H9 (cell line): ENCODE data around the gene CTNNBL1. TPM values are rescaled to one million over a fixed set of nuclear protein-coding genes. Genes with fewer than 3 reads are reported as not detected.

Source experiments
- DNase-seq: peaks from one replicate; pipeline ENCODE4 v3.0.0-alpha.2; 2017
- H2AFZ ChIP-seq: one replicate; pipeline ENCODE4 v1.6.1; 2013; ENCODE audit warnings: mild to moderate bottlenecking, low read length, control low read depth, moderate library complexity
- H2AK5ac ChIP-seq: 2 replicates; pipeline ENCODE4 v1.6.1; 2013; ENCODE audit warnings: low read length, control low read depth, mixed read lengths; ENCODE audit not compliant: insufficient read length
- H2BK120ac ChIP-seq: one replicate; pipeline ENCODE4 v1.6.1; 2013; ENCODE audit warnings: low read depth, mild to moderate bottlenecking, low read length, control low read depth, inconsistent platforms; ENCODE audit not compliant: poor library complexity, severe bottlenecking
- H2BK12ac ChIP-seq: 2 replicates; pipeline ENCODE4 v1.6.1; 2013; ENCODE audit warnings: low read length, control low read depth, mixed read lengths, low read depth; ENCODE audit not compliant: insufficient read length
- H2BK15ac ChIP-seq: 2 replicates; pipeline ENCODE4 v1.6.1; 2013; ENCODE audit warnings: low read depth, low read length, control low read depth
- H2BK20ac ChIP-seq: one replicate; pipeline ENCODE4 v1.6.1; 2013; ENCODE audit warnings: low read depth, mild to moderate bottlenecking, low read length, control low read depth, inconsistent platforms; ENCODE audit not compliant: poor library complexity, severe bottlenecking
- H2BK5ac ChIP-seq: 2 replicates; pipeline ENCODE4 v1.6.1; 2013; ENCODE audit warnings: low read length, control low read depth, mixed read lengths; ENCODE audit not compliant: insufficient read length
- H3K14ac ChIP-seq: 2 replicates; pipeline ENCODE4 v1.6.1; 2013; ENCODE audit warnings: low read length, control low read depth; ENCODE audit not compliant: insufficient read depth
- H3K18ac ChIP-seq: 2 replicates; pipeline ENCODE4 v1.6.1; 2013; ENCODE audit warnings: low read depth, mild to moderate bottlenecking, mixed read lengths, low read length, control low read depth; ENCODE audit not compliant: insufficient read length
- H3K23ac ChIP-seq: 2 replicates; pipeline ENCODE4 v1.6.1; 2013; ENCODE audit warnings: low read length, control low read depth, mixed read lengths, low read depth; ENCODE audit not compliant: insufficient read length
- H3K23me2 ChIP-seq: 2 replicates; pipeline ENCODE4 v1.6.1; 2013; ENCODE audit warnings: low read depth, mild to moderate bottlenecking, mixed read lengths, low read length, control low read depth; ENCODE audit not compliant: insufficient read length, poor library complexity, severe bottlenecking
- H3K27ac ChIP-seq: 2 replicates; pipeline ENCODE4 v1.5.1; 2013; ENCODE audit warnings: low read length, control low read depth, mixed read lengths, low read depth; ENCODE audit not compliant: insufficient read length
- H3K27me3 ChIP-seq: 2 replicates; pipeline ENCODE4 v1.6.1; 2013; ENCODE audit warnings: low read length, control low read depth, inconsistent platforms; ENCODE audit not compliant: insufficient read depth
- H3K4ac ChIP-seq: 2 replicates; pipeline ENCODE4 v1.6.1; 2013; ENCODE audit warnings: low read depth, mild to moderate bottlenecking, control low read depth, inconsistent platforms, low read length, moderate library complexity
- H3K4me1 ChIP-seq: 2 replicates; pipeline ENCODE4 v1.6.1; 2013; ENCODE audit warnings: low read length, control low read depth, inconsistent platforms; ENCODE audit not compliant: insufficient read depth
- H3K4me2 ChIP-seq: 2 replicates; pipeline ENCODE4 v1.6.1; 2013; ENCODE audit warnings: low read length, control low read depth, mixed read lengths; ENCODE audit not compliant: insufficient read length, insufficient read depth
- H3K56ac ChIP-seq: 2 replicates; pipeline ENCODE4 v1.6.1; 2013; ENCODE audit warnings: low read depth, mild to moderate bottlenecking, mixed read lengths, low read length, control low read depth; ENCODE audit not compliant: insufficient read length
- H3K79me1 ChIP-seq: 2 replicates; pipeline ENCODE4 v1.6.1; 2013; ENCODE audit warnings: low read depth, mild to moderate bottlenecking, moderate library complexity, low read length, control low read depth, inconsistent platforms; ENCODE audit not compliant: insufficient read depth, poor library complexity, severe bottlenecking
- H3K79me2 ChIP-seq: 2 replicates; pipeline ENCODE4 v1.6.1; 2013; ENCODE audit warnings: low read length, control low read depth, inconsistent platforms; ENCODE audit not compliant: insufficient read depth
- H3K9ac ChIP-seq: 2 replicates; pipeline ENCODE4 v1.6.1; 2013; ENCODE audit warnings: low read length, control low read depth, mixed read lengths; ENCODE audit not compliant: insufficient read length; ENCODE audit errors: extremely low read depth
- H3K9me3 ChIP-seq: one replicate; pipeline ENCODE4 v1.6.1; 2013; ENCODE audit warnings: low read depth, low read length, inconsistent platforms; ENCODE audit not compliant: control insufficient read depth
- H3T11ph ChIP-seq: one replicate; pipeline ENCODE4 v1.6.1; 2013; ENCODE audit warnings: mild to moderate bottlenecking, low read length, control low read depth, inconsistent platforms
- H4K20me1 ChIP-seq: one replicate; pipeline ENCODE4 v1.6.1; 2013; ENCODE audit not compliant: control insufficient read depth, insufficient read length, insufficient read depth
- H4K5ac ChIP-seq: 2 replicates; pipeline ENCODE4 v1.6.1; 2013; ENCODE audit warnings: low read depth, mild to moderate bottlenecking, mixed read lengths, low read length, control low read depth; ENCODE audit not compliant: insufficient read length
- H4K8ac ChIP-seq: replicated peaks from 2 replicates; pipeline ENCODE4 v1.6.1; 2013; ENCODE audit warnings: low read length, control low read depth, mixed read lengths, low read depth; ENCODE audit not compliant: insufficient read length
- H4K91ac ChIP-seq: 2 replicates; pipeline ENCODE4 v1.6.1; 2013; ENCODE audit warnings: low read depth, mild to moderate bottlenecking, moderate library complexity, mixed read lengths, low read length, control low read depth; ENCODE audit not compliant: insufficient read length
- H3K27ac Mint-ChIP-seq, 3 experiments: 2 replicates in 2 of 3; 3 replicates in 1 of 3; pipeline ENCODE4 v1.8.0; 2020 to 2021; ENCODE audit warnings: mixed read lengths in 3 of 3, mild to moderate bottlenecking in 1 of 3, moderate library complexity in 1 of 3
- H3K27me3 Mint-ChIP-seq: 2 replicates; pipeline ENCODE4 v1.8.0; 2021; ENCODE audit warnings: low read depth, mild to moderate bottlenecking, moderate library complexity, mixed read lengths
- H3K36me3 Mint-ChIP-seq, 3 experiments: 2 replicates in 2 of 3; 3 replicates in 1 of 3; pipeline ENCODE4 v1.8.0; 2020 to 2021; ENCODE audit warnings: low read depth in 3 of 3, mixed read lengths in 3 of 3; ENCODE audit not compliant: insufficient read depth in 1 of 3
- H3K4me1 Mint-ChIP-seq, 2 experiments: 2 replicates each; pipeline ENCODE4 v1.8.0; 2020; ENCODE audit warnings: mixed read lengths in 2 of 2
- H3K4me3 Mint-ChIP-seq, 2 experiments: 2 replicates in 1 of 2; 3 replicates in 1 of 2; pipeline ENCODE4 v1.8.0; 2020 to 2021; ENCODE audit warnings: mild to moderate bottlenecking in 2 of 2, mixed read lengths in 2 of 2, moderate library complexity in 1 of 2
- H3K9me3 Mint-ChIP-seq, 2 experiments: 2 replicates in 1 of 2; 3 replicates in 1 of 2; pipeline ENCODE4 v1.8.0; 2020; ENCODE audit warnings: mild to moderate bottlenecking in 2 of 2, mixed read lengths in 2 of 2, moderate library complexity in 1 of 2
- WGBS: extraction: QIAGEN DNeasy Blood & Tissue Kit; methylation state at CpG from one replicate; pipeline ENCODE4 v1.1.7; 2013; ENCODE audit warnings: missing lambda C conversion rate, low lambda C conversion rate, mixed read lengths; ENCODE audit not compliant: insufficient read length; ENCODE audit errors: extremely low coverage; 5-methylcytosine and 5-hydroxymethylcytosine counted together
- total RNA-seq: library from RNA; stranded (reverse); gene quantifications from 2 replicates; pipeline ENCODE4 v1.2.1, GENCODE V29; 2021
- TF ChIP-seq, protein P1 (sequence below): fragments of 200-600 bp; sonication (generic); conservative IDR thresholded peaks from 3 replicates; pipeline ENCODE4 v1.8.0; 2021; ENCODE audit warnings: antibody characterized with exemption, mild to moderate bottlenecking

Gene CTNNBL1
- total RNA-seq, 1 experiment from 2014 or later, result 67.2 TPM

DNA sequence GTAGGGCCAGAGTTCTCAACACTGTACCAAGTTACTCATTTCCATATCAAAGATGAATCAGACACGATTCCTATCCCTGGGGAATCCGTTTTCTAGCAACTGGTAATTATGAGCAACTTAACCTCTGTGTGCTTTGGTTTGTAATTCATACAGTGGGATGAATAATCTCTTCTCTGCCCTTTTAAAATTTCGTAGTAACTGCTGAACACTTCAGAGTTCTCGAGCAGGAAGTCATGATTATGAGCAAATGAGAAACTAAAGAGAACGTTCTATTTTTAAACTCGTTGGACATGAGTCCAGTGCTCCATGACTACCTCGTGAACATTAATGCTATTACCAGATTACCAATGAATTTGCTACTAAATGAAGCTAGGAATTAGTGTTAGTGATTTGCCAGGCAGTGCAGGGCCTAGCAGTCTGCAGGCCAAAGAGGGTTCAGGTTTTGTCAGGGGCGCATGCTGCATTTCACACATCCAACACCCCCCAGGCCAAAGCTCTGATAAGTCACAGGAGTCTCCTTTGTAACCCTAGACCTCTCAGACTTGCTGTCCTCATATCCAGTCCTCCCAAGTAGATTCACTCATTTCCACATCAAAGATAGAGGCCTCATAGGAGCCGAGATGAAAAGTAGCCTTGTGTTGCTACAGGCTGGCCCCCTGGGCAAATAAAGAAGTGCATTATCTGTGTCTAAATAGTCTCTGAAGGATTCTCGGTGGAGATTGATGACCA lies 163.3 kb downstream of the CTNNBL1 start:
- no peak overlapping the region for H4K91ac ChIP-seq
- no peak overlapping the region for H3K56ac ChIP-seq
- no peaks in the 10 kb centered on the region for H3K79me2 ChIP-seq
- H3K79me1 ChIP-seq, result no peaks in the 10 kb centered on the region
- no peaks in the 10 kb centered on the region for H3K9me3 ChIP-seq
- no peak overlapping the region for H2BK20ac ChIP-seq
- Mint-ChIP-seq H3K4me1 (no peaks in the 10 kb centered on the region; a peak in 1 of 4 replicates), H3K9me3 (no peaks in the 10 kb centered on the region), H3K27ac (no peak overlapping the region; a peak in 1 of 7 replicates), H3K27me3 (no peaks in the 10 kb centered on the region), H3K4me3 (no peak overlapping the region), H3K36me3 (peaks cover 7 to 17% (median 12%) of the 10 kb centered on the region in 3 experiments; a peak in 6 of 7 replicates)
- no CpG with 5 or more reads among the region's 10 CpGs for WGBS
- no peak for DNase-seq
- H2AFZ ChIP-seq, result no peak overlapping the region
- no peak overlapping the region for H3T11ph ChIP-seq
- no peak overlapping the region for H2AK5ac ChIP-seq
- H3K23me2 ChIP-seq, result no peaks in the 10 kb centered on the region
- TF ChIP-seq, protein P1, sequence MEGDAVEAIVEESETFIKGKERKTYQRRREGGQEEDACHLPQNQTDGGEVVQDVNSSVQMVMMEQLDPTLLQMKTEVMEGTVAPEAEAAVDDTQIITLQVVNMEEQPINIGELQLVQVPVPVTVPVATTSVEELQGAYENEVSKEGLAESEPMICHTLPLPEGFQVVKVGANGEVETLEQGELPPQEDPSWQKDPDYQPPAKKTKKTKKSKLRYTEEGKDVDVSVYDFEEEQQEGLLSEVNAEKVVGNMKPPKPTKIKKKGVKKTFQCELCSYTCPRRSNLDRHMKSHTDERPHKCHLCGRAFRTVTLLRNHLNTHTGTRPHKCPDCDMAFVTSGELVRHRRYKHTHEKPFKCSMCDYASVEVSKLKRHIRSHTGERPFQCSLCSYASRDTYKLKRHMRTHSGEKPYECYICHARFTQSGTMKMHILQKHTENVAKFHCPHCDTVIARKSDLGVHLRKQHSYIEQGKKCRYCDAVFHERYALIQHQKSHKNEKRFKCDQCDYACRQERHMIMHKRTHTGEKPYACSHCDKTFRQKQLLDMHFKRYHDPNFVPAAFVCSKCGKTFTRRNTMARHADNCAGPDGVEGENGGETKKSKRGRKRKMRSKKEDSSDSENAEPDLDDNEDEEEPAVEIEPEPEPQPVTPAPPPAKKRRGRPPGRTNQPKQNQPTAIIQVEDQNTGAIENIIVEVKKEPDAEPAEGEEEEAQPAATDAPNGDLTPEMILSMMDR, result no peak
- no peak overlapping the region for H4K8ac ChIP-seq
- no peak overlapping the region for H3K4ac ChIP-seq
- H3K14ac ChIP-seq, result no peak overlapping the region
- H3K4me2 ChIP-seq, result no peak overlapping the region
- no peak overlapping the region for H3K27ac ChIP-seq
- H4K5ac ChIP-seq, result no peak overlapping the region
- H4K20me1 ChIP-seq, result peaks cover 3% of the 10 kb centered on the region
- H3K23ac ChIP-seq, result no peak overlapping the region
- H3K9ac ChIP-seq, result no peak overlapping the region
- H2BK12ac ChIP-seq, result no peak overlapping the region
- H3K18ac ChIP-seq, result no peak overlapping the region
- no peaks in the 10 kb centered on the region for H3K27me3 ChIP-seq
- H2BK120ac ChIP-seq, result no peak overlapping the region
- H2BK5ac ChIP-seq, result no peak overlapping the region
- no peaks in the 10 kb centered on the region for H3K4me1 ChIP-seq
- H2BK15ac ChIP-seq, result no peak overlapping the region
